ENCODE data around the gene CDC73. TPM values are rescaled to one million over a fixed set of nuclear protein-coding genes. Genes with fewer than 3 reads are reported as not detected.

Gene CDC73
- total RNA-seq = 8.9 and 12.9 TPM in 2 replicates

DNA sequence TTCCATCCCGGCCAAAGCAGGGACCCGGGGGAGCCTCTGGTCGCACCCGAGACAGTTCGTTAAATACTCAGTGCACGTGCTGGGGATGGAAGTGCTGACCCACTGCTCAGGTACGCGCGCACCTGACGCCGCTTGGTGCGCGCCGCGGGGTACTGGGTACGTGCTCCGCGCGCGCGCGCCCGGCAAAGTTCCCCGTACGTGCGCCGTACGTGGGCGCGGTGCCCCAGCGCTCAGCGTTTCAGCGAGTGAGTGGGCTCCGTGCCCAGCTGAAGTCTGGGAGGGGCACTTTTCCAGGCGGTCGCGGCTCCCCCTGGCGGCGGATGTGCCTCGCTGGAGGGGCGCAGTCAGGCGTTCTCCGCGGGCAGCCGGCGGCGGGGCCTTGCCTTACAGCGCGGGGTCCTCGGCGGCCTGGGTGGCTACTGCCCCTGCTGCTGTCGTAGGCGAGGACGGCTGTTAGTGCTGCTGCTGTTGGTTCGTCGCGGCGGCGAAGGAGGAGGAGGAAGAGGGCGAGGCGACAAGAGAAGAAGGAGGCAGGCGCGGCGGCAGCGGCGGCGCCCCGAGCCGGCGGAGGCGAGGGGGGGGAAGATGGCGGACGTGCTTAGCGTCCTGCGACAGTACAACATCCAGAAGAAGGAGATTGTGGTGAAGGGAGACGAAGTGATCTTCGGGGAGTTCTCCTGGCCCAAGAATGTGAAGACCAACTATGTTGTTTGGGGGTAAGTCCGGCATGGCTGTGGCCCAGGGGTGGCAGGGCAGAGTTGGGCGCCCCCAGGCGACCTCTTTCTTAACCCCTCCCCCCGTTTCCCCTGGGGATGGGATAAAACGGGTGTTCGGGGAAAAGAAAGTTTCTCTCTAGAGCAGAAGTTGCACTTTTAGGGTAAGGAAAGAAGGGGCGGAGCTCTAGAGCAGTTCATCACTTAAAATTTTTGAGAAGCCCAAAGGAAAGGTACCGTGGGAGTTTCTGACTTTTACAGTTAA lies at the start of gene CDC73:
Gene CDC73 (plus strand): TSS at position 416 of the 978 bp plus-strand sequence. CDS start 170 bp downstream, at position 586.
- peak; percentile 98 for DNase-seq (ENCODE audit: low read depth in 2 of 2)

DNA sequence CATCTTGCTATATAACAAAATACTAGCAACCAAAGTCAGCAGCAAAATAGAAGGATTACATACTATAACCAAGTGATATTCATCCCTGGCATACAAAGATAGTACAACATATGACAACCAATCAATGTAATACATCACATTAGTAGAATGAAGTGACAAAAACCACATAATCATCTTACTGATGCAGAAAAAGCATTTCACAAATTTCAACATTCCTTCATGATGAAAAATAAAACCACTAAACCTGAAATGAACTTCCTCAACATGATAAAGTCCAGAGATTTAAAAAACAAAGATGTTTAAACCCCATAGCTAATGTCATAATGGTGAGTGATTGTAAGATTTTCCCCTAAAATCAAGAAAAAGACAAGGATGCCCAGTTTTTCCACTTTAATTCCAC lies 43.8 kb upstream of the CDC73 start:
- DNase-seq (ENCODE audit: low read depth in 2 of 2) = no peak

DNA sequence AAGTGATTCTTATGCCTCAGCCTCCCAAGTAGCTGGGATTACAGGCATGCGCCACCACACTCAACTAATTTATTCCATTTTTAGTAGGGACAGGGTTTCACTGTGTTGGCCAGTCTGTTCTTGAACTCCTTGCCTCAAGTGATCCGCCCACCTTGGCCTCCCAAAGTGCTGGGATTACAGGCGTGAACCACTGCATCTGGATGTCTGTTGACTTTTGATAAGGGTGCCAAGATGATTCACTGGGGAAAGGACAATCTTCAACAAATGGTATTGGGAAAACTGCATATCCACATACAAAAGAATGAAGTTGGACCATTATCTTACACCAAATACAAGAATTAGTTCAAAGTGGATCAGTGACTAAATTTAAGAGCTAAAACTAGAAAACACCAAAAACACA lies 42.6 kb upstream of the CDC73 start:
- DNase-seq (ENCODE audit: low read depth in 2 of 2) = no peak

DNA sequence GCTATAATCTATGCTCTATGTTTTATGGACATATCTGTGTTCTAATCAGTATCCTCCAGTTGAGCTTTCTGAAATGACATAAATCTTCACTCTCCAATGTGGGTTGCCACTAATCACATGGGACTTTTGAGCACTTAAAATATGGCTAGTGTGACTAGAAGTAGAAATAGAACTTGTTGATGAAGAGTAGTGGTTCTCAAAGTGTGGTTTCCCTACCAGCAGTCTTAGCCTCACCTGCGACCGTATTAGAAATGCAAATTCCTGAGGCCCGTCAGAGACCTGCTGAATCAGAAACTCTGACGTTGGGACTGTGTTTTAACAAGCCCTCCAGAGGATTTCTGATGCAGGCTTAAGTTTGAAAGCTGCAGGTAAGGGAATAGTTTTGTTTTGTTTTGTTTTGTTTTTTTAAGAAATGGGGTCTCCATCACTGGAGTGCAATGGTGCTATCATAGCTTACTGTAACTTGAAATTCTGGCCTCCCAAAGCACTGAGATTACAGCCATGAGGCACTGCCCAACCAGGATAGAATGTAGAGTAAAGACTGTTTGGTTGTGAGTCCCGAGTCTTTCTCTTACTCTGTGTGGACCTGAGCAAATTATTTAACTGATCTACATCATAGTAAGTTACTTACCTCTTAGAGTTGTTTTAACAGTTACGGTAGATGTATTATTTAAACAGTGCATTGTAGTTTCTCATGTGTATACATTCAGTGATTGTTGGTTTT lies 38.3 kb upstream of the CDC73 start:
- no peak for DNase-seq (ENCODE audit: low read depth in 2 of 2)

DNA sequence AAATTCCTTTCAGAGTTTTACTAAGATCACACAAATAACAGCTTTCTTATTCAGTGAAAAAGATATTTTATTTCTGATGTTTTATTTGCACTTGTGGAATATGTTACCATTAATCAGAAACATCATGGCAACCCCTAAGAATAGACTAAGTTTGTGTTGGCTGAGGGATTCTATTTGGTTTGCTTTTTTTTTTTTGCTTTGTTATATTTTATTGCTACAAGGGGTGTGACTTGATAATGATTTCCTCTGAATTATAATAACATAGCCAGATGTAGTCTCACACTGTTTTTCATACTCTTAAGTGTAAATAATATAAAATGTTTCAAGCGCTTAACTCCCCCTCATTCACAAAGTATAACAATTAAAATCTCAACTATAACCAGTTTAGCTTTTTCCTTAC lies 36.6 kb upstream of the CDC73 start:
- peak in 1 of 2 donors; percentile 70 for DNase-seq (ENCODE audit: low read depth in 2 of 2)

DNA sequence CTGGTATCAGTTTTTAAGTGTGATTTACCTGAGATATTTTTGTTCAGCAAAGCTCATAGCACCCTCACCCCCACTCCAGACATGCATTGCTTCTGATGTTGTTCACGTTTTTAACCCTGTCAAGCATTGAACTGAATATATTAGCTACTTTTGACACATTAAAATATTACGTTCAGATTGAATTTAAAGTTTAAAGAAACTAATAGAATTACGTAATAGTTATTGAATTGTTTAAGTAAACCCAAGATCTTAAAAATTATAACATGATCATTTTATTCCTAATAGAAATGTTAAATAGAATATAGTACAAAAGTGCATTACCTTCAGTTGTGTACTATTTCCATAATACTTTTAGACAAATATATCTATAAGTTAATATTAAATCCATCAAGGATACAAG lies 35.5 kb upstream of the CDC73 start:
- DNase-seq (ENCODE audit: low read depth in 2 of 2) = no peak

DNA sequence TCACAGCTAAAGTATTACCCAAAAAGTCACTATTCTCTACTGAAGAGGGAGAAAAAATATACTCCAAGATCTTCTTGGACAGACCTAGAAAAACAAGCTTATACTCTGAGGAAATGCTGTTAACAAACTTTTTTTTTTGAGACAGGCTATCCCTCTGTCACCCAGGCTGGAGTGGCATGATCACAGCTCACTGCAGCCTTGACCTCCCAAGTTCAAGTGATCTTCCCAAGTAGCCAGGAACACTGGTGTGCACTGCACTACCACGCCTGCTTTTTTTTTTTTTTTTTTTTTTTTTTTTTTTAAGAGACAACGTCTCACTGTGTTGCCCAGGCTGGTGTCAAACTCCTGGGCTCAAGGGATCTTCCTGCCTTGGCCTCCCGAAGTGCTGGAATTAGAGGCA lies 33.9 kb upstream of the CDC73 start:
- no peak for DNase-seq (ENCODE audit: low read depth in 2 of 2)

DNA sequence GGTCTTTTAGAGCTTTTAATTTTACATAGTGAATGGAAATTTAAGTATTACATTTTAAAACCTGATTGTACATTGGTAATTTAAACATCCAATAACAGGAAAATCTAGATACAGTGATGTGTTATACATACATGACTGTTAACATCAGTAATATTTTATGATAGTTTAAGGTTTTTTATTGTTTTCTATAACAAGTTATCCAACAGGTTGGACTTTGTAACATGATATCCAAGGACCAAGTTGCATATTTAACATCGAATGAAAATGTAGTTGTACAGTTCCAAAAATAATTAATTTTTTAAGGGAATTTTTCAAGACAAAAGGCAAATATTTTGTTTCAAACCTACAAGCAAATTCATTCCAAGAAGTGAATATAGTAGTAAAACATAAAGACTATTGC lies 31.0 kb upstream of the CDC73 start:
- DNase-seq (ENCODE audit: low read depth in 2 of 2) = no peak

DNA sequence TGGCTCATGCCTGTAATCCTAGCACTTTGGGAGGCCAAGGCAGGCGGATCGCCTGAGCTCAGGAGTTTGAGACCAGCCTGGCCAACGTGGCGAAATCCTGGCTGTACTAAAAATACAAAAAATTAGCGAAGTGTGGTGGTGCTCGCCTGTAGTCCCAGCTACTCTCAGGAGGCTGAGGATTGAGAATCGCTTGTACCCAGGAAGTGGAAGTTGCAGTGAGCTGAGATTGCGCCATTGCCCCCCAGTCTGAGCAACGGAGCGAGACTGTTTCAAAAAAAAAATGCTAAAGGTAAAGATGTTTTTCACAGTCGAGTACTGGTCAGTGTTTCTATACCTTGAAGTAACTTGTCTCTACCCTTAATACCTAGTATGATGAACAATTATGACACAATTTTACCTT lies 27.7 kb upstream of the CDC73 start:
- DNase-seq (ENCODE audit: low read depth in 2 of 2) = no peak

DNA sequence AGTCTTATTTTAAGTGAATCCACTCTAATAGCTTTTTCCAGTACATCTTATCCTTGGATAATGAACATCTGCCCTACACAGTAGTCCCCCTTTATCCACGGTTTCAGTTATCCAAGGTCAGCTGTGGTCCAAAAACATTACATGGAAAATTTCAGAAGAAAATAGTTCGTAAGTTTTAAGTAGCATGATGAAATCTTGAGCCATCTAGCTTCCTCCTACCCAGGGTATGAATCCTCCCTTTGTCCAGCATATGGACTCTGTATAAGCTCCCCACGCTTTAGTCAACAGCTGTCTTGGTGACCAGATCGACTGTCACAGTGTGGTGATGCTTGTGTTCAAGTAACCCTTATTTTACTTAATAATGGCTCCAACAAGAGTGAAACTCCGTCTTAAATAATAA lies 19.2 kb upstream of the CDC73 start:
- DNase-seq (ENCODE audit: low read depth in 2 of 2) = no peak

DNA sequence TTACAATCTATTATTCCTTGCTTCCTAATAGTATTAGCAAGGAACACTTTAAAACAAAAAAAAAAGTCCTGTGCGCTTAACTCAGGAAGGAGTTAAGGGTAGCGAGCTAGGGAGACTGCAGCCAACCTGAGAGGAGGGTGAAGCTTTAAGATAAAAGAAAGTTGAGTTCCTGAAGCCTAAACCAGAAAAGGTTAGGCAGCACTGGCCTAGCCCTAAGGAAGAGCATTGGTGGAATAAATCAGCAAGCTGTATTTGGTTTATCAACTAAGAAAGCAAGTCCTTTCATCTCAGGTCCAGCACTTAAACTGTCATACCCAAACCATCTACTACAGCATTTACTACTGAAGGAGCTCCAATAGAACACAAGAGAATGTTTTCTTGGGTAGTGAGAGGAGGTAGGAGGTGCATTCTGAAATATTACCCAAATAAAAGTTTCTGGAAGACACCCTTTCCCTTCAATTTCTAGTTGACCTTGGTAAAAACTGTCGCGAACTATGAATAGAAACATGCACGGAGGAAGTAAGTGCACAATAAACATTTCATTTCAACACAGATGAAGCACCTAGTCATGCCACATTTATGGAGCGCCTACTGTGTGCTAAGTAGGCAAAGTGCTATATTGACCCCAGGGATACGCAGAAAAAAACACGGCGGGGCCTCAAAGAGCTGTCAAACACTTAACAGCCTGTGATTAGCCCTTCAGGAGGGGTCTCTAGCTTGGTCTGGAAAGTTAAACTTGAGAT lies 17.9 kb upstream of the CDC73 start:
- peak; percentile 9 to 16 for DNase-seq (ENCODE audit: low read depth in 2 of 2)

DNA sequence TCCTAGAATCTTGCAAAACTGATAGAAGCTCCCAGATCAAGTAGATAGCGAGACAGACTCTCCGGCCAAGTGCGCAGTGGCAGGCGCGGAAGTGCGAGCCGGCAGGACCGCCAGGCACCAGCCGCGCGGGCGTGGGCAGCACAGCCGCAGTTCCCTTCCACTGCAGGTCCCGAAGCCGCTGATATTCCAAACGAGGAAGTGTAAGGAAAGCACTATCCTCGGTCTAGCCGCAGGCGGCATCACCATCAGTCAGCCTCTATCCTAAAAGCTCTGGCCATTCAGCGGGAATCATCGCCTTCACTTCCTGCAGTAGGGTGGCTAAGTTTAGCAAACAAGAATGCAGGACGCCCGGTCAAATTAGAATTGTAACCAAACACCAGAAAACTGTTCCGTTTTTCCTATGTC lies 17.3 kb upstream of the CDC73 start:
- DNase-seq (ENCODE audit: low read depth in 2 of 2) = peak; percentile 57 to 62

DNA sequence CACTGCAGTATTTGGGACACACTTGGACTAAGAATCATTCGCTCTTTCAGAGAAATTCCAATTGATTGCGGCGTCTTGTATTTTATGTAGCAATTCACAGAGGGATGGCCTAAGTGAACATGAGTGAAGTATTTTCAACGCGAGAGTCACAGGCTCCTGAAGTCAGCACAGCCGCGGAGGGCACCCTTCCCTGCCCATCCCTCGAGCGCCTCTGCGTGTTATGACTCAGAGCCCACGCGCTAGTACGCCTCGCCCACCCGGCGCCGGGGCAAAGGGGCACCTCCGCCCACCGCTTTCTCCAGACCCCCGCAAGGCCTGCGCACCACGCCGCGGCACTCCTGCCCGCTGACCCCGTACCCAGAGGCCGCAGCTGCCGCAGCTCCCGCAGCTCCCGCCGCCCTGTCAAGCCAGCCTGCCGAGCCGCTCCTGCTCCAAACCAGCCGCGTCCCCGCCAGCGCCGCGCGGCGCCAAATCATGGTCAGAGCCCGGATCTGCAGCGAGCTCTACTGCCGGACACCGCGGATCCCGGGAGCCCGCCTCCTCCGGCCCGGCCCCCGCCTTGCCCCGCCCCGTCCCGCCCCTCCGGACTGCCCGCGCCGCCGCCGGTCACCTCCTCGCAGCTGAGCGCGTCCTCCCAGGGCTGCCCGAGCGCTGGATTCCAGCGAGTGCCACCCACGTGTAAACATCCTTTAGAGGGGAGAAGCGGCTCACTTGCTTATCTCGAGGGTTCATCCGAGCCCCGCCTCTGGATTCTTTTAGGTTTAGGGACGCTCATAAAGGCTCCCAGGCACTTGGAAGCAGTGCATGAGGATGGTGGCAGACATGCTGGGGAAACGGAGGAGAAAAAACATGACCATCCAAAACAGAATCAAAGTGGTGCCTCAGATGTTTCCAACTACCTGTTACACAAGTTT lies 16.7 kb upstream of the CDC73 start, which contains the start of gene GLRX2:
Gene GLRX2 (minus strand): TSS at position 508 of the 914 bp plus-strand sequence. CDS start 32 bp downstream, at position 476.
- DNase-seq (ENCODE audit: low read depth in 2 of 2) = peak; percentile 85 to 90

DNA sequence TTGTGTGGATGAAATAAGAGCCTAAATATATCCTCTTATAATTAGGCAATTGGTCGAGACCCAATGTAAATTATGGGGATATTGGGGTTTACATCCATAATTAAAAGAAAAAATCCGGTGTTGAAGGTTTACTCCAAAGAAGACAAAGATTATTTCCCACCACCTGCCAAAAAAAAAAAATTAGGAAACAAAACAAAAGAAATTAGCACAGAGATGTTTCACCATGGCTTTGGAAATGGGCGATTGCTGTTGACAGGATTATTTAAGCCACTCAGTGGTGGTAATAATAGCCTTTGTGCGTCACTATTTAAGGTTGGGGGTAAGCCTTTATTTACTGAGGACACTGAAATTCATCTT lies 16.0 kb upstream of the CDC73 start:
- DNase-seq (ENCODE audit: low read depth in 2 of 2) = no peak

DNA sequence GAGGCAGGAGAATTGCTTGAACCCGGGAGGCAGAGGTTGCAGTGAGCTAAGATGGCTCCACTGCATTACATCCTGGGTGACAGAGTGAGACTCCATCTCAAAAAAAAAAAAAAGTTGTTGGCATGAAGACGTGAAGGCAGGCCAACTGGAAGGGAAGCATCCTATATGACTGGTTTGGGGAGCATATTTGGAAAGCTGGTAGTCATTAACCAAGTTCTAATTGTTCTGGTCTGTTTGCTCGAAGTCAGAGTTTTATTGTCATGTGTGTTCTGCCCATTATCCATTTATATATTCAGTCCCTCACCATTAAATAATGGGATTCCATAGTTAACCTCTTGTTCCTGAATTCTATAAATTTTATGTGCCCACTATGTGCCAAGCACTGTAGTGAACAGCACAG lies 13.4 kb upstream of the CDC73 start:
- no peak for DNase-seq (ENCODE audit: low read depth in 2 of 2)

DNA sequence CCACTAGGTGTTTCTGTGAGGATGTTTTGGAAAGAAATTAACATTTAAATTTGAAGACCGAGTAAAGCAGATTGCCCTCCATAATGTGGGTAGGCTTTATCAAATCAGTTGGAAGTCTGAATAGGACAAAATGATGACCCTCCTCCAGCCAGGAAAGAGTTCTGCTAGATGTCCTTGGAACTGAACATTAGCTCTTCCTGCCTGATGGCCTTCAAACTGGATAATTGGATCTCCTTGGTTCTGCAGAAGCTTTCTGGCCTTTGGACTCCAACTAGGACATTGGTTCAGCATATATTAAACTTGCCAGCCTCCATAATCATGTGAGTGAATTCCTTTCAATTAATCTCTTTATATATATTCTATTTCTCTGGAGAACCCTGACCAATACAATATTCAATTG lies 12.2 kb upstream of the CDC73 start:
- DNase-seq (ENCODE audit: low read depth in 2 of 2) = no peak

DNA sequence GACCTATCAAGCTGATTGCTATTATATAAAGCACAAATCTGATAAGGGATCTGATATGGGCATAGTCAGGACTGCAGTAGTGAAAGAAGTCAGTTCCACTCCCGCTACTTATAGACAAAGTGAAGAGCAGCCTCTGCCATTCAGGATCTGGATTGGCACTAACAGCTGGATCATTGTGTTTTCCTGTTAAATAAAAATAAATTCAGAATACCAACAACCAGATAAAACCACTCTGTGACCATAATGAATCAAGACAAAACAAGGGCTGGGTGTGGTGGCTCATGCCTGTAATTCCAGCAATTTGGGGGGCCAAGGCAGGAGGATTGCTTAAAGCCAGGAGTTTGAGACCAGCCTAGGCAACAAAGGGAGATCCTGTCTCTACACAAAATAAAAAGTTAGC lies 11.6 kb upstream of the CDC73 start:
- no peak for DNase-seq (ENCODE audit: low read depth in 2 of 2)

DNA sequence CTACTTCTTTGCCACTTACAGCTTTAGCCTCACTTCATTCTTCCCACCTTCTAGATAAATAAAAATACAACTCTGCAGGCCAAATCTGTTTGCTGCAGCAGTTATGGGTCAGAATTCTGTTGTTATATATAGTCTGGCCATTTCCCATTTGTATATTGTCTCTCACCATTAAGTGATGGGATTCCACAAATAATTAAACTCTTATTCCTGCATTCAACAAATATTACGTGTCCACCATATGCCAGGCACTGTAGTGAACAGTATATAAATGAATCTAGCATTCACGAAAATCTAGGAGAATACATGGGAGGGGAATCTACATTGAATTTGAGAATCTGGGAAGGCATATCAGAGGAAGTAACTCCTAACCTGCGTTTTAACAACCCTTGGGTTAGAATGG lies 11.0 kb upstream of the CDC73 start:
- DNase-seq (ENCODE audit: low read depth in 2 of 2) = no peak

DNA sequence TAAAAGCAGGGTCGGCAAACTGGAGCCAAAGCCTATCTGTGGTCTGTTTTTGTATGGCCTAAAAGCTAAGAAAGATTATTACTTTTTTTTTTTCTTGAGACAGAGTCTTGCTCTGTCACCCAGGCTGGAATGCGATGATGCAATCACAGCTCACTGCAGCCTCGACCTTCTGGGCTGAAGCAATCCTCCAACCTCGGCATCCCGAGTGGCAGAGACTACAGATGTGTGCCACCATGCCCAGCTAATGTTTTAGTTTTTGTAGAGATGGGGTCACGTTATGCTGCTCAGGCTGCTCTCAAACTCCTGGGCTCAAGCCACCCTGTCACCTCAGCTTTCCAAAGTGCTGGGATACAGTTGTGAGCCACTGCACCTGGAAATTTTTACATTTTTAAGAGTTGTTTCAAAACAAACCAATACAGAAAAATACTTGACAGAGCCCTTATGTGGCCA lies 10.2 kb upstream of the CDC73 start:
- peak in 1 of 2 donors; percentile 72 for DNase-seq (ENCODE audit: low read depth in 2 of 2)

DNA sequence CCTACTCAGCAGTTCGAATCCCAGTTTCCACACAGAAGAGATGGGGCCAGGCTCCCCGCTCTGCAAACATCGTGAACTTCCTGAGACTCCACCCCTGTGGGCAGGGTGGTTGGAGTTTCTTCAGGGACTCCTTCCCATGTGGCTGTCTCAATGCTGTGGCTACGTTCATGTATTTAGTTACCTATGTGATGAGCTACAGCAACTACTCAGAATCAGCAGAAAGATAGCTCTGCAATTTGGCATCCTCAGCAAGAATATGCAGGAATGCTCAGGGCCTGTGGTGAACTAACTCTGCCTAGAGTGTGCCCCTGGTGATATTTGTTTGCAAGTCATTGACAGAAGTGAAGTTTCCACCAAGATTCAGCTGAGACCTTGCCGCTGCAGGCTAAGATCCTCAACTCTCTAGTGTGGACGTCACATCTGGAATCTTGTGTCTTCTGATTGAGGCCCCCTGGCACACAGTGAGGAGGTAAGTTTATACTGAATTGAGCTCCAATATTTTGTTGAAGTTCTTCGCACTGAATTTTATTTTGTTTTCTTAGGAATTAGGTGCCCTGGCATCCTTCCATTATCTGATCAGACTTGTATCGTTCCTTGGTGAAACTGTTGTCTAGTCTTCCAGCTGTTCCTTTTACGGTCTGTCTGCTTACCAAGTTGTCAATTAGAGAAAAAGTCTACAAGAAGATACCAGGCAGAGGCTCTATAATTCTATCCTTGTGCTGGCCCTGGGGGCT lies 8.4 kb upstream of the CDC73 start:
- no peak for DNase-seq (ENCODE audit: low read depth in 2 of 2)
